Natural killer cell (primary cell): ENCODE measurements around the gene MTERF1. TPM values are rescaled to one million over a fixed set of nuclear protein-coding genes. Genes with fewer than 3 reads are reported as not detected.

ENCODE experiments used
- ATAC-seq, 3 donors: fragments of 150-1000 bp in 2 of 3; fragments of 200-7000 bp in 1 of 3; cut with Tn5 transposase; 1 replicate in 1 of 3; 2 replicates in 2 of 3; pipeline ENCODE4 v1.10.0; 2021; ENCODE audit warnings: mild to moderate bottlenecking in 2 of 3, moderate library complexity in 2 of 3
- DNase-seq, 2 donors: peaks; one replicate each; pipeline versions ENCODE4 v3.0.0 to v3.0.0-alpha.2; 2013 to 2021; ENCODE audit warnings: mixed read lengths in 1 of 2
- H3K27ac ChIP-seq: one replicate; pipeline ENCODE4 v1.5.1; 2013; ENCODE audit warnings: mild to moderate bottlenecking, low read length
- H3K27me3 ChIP-seq: one replicate; pipeline ENCODE4 v1.6.1; 2013; ENCODE audit warnings: low read length; ENCODE audit not compliant: control insufficient read depth, insufficient read depth
- H3K36me3 ChIP-seq: one replicate; pipeline ENCODE4 v1.6.1; 2013; ENCODE audit warnings: low read length; ENCODE audit not compliant: control insufficient read depth, insufficient read depth
- H3K4me1 ChIP-seq: one replicate; pipeline ENCODE4 v1.6.1; 2013; ENCODE audit warnings: low read length; ENCODE audit not compliant: control insufficient read depth, insufficient read depth
- H3K4me3 ChIP-seq: one replicate; pipeline ENCODE4 v1.5.1; 2013; ENCODE audit warnings: low read length
- H3K9me3 ChIP-seq: one replicate; pipeline ENCODE4 v1.6.1; 2013; ENCODE audit warnings: low read length; ENCODE audit not compliant: control insufficient read depth, insufficient read depth
- H3K27ac Mint-ChIP-seq, 2 donors: one replicate each; pipeline ENCODE4 v1.8.0; 2022; ENCODE audit warnings: mild to moderate bottlenecking in 2 of 2, mixed read lengths in 2 of 2, moderate library complexity in 1 of 2
- H3K27me3 Mint-ChIP-seq, 2 donors: one replicate each; pipeline ENCODE4 v1.8.0; 2022; ENCODE audit warnings: low read depth in 2 of 2, mixed read lengths in 2 of 2
- H3K36me3 Mint-ChIP-seq: one replicate; pipeline ENCODE4 v1.8.0; 2022; ENCODE audit warnings: mixed read lengths
- H3K4me1 Mint-ChIP-seq, 2 donors: one replicate each; pipeline ENCODE4 v1.8.0; 2022; ENCODE audit warnings: mixed read lengths in 2 of 2
- H3K4me3 Mint-ChIP-seq: one replicate; pipeline ENCODE4 v1.8.0; 2022; ENCODE audit warnings: mild to moderate bottlenecking, moderate library complexity, mixed read lengths
- H3K9me3 Mint-ChIP-seq, 2 donors: one replicate each; pipeline ENCODE4 v1.8.0; 2022; ENCODE audit warnings: mixed read lengths in 2 of 2
- CTCF ChIP-seq: fragments of 200-600 bp; IDR thresholded peaks from one replicate; pipeline ENCODE4 v1.8.0; 2022; ENCODE audit warnings: antibody characterized with exemption
- WGBS: methylation state at CpG from one replicate; pipeline ENCODE4 v1.1.7; 2013; ENCODE audit warnings: missing lambda C conversion rate; ENCODE audit not compliant: insufficient coverage; 5-methylcytosine and 5-hydroxymethylcytosine counted together
- intact Hi-C: fragments of 100-400 bp; cut with micrococcal nuclease; formaldehyde crosslinking; loops from one replicate; pipeline ENCODE4 v1.14.2; 2022
- total RNA-seq, 4 donors: library from RNA; stranded (reverse); fragments of 120-200 nt in 1 of 4; gene quantifications; one replicate each; pipeline versions ENCODE4 v1.2.3 to v1.2.4, GENCODE V29; 2013 to 2022

Gene MTERF1
- total RNA-seq, 3 donors from 2014 or later (not counting 1 experiment from before 2014, with no cell fraction given): 15.7 to 20.0 (median 19.0) TPM

- H3K36me3 ChIP-seq: no peaks in the 10 kb centered on the region
- peaks cover 10% of the 10 kb centered on the region for H3K36me3 Mint-ChIP-seq
- TF ChIP-seq CTCF: no peak
Measured at GRCh38 chr7:91852263-91852741, 28.2 kb downstream of the MTERF1 start.

GRCh38 chr7:91850455-91850854 lies 30.0 kb downstream of the MTERF1 start:
- H3K4me3 Mint-ChIP-seq: no peak overlapping the region
- intact Hi-C loops: no loop called here
- DNase-seq (no peak), ATAC-seq (no peak)
- Histone ChIP-seq H3K4me3 (no peak overlapping the region), H3K27me3 (no peaks in the 10 kb centered on the region), H3K4me1 (no peaks in the 10 kb centered on the region), H3K27ac (no peak overlapping the region), H3K36me3 (no peaks in the 10 kb centered on the region), H3K9me3 (no peaks in the 10 kb centered on the region)
- TF ChIP-seq CTCF: no peak
- H3K36me3 Mint-ChIP-seq: peaks cover 10% of the 10 kb centered on the region
- no peaks in the 10 kb centered on the region for H3K27me3 Mint-ChIP-seq
- H3K4me1 Mint-ChIP-seq: peaks cover 9 to 10% of the 10 kb centered on the region in 2 donors
- H3K27ac Mint-ChIP-seq: no peak overlapping the region
- peaks cover 5 to 14% of the 10 kb centered on the region in 2 donors for H3K9me3 Mint-ChIP-seq

More at GRCh38 chr7:91852263-91852741, 28.2 kb downstream of the MTERF1 start:
- Mint-ChIP-seq H3K27ac (no peak overlapping the region), H3K27me3 (no peaks in the 10 kb centered on the region), H3K4me1 (peaks cover 18 to 19% of the 10 kb centered on the region in 2 donors), H3K9me3 (peaks cover 2 to 11% of the 10 kb centered on the region in 2 donors), H3K4me3 (no peak overlapping the region)
- Histone ChIP-seq H3K27me3 (no peaks in the 10 kb centered on the region), H3K27ac (no peak overlapping the region), H3K9me3 (no peaks in the 10 kb centered on the region), H3K4me1 (no peaks in the 10 kb centered on the region), H3K4me3 (no peak overlapping the region)
- no peak for DNase-seq
- ATAC-seq: no peak
- intact Hi-C loops: no loop called here

- Mint-ChIP-seq H3K36me3 (peaks cover 7% of the 10 kb centered on the region), H3K4me1 (peaks cover 5 to 6% of the 10 kb centered on the region in 2 donors), H3K4me3 (no peak overlapping the region), H3K27ac (no peak overlapping the region), H3K27me3 (no peaks in the 10 kb centered on the region), H3K9me3 (peaks cover 5 to 6% of the 10 kb centered on the region in 2 donors)
- no peaks in the 10 kb centered on the region for H3K36me3 ChIP-seq
- H3K4me3 ChIP-seq: no peak overlapping the region
- no peak for TF ChIP-seq CTCF
- intact Hi-C loops: no loop called here
- no peak for ATAC-seq
- H3K4me1 ChIP-seq: no peaks in the 10 kb centered on the region
- H3K27me3 ChIP-seq: no peaks in the 10 kb centered on the region
- no peaks in the 10 kb centered on the region for H3K9me3 ChIP-seq
- DNase-seq: no peak
- no peak overlapping the region for H3K27ac ChIP-seq
- WGBS: 91% methylated on average over 3 of the region's 4 CpGs
Measured at GRCh38 chr7:91847876-91848588, 32.5 kb downstream of the MTERF1 start.

GRCh38 chr7:91847231-91847630 lies 33.3 kb downstream of the MTERF1 start:
- Histone ChIP-seq H3K4me1 (no peaks in the 10 kb centered on the region), H3K4me3 (no peak overlapping the region), H3K27me3 (no peaks in the 10 kb centered on the region), H3K36me3 (no peaks in the 10 kb centered on the region), H3K27ac (no peak overlapping the region), H3K9me3 (peaks cover 2% of the 10 kb centered on the region)
- ATAC-seq: no peak
- 97% methylated on average over 3 of the region's 4 CpGs for WGBS
- Mint-ChIP-seq H3K36me3 (no peaks in the 10 kb centered on the region), H3K4me1 (peaks cover 0 to 5% of the 10 kb centered on the region in 2 donors), H3K9me3 (peaks cover 3 to 4% of the 10 kb centered on the region in 2 donors), H3K27ac (no peak overlapping the region), H3K4me3 (no peak overlapping the region), H3K27me3 (no peaks in the 10 kb centered on the region)
- no peak for TF ChIP-seq CTCF
- no peak for DNase-seq
- intact Hi-C loops: no loop called here
